Esophagus muscularis mucosa (tissue), 4 donors: ENCODE measurements around the gene DNAAF1.

Experiments
- CTCF ChIP-seq, 3 experiments: fragments of 200-600 bp in 2 of 3; fragments of 450-650 bp in 1 of 3; sonication (generic) in 2 of 3; IDR thresholded peaks; one replicate each; pipeline ENCODE4 v1.5.1; 2017 to 2019; ENCODE audit warnings: antibody characterized with exemption in 3 of 3, mild to moderate bottlenecking in 2 of 3, moderate library complexity in 1 of 3
- EP300 ChIP-seq: sonication (generic); formaldehyde crosslinking; IDR thresholded peaks from one replicate; pipeline ENCODE4 v1.6.1; 2017; ENCODE audit warnings: antibody characterized with exemption
- POLR2A ChIP-seq: fragments of 450-650 bp; IDR thresholded peaks from one replicate; pipeline ENCODE4 v1.6.1; 2017; ENCODE audit warnings: antibody characterized with exemption, moderate library complexity, mild to moderate bottlenecking, low read depth
- POLR2AphosphoS5 ChIP-seq, 2 donors: sonication (generic); formaldehyde crosslinking; IDR thresholded peaks; one replicate each; pipeline ENCODE4 v1.6.1; 2017; ENCODE audit warnings: antibody characterized with exemption in 2 of 2

GRCh38 chr16:84207251-84207650 is 62.1 kb downstream of the DNAAF1 start:
- no peak for TF ChIP-seq EP300
- TF ChIP-seq CTCF (IDR thresholded peaks at IDR 0.05): no peak
- TF ChIP-seq POLR2AphosphoS5 (IDR thresholded peaks at IDR 0.05): no peak
- TF ChIP-seq POLR2A: no peak
